Right lung (tissue), 10 donors: ENCODE results near the gene ALPG. TPM values are rescaled to one million over a fixed set of nuclear protein-coding genes. Genes with fewer than 3 reads are reported as not detected.
"Not testable (repeated sequence)": the region's sequence is repeated elsewhere in the genome, so short reads cannot be mapped to it uniquely, and the experiment has no call there.

Source experiments
- DNase-seq, 2 donors: peaks; one replicate each; pipeline ENCODE4 v3.0.0-alpha.2; 2013
- long read RNA-seq, 8 donors: transcript quantifications; one replicate each; lab custom pipeline, GENCODE V29; 2026
- polyA plus RNA-seq, 5 donors: library from polyadenylated mRNA; unstranded; fragments of 120-200 nt; gene quantifications; one replicate each; pipeline versions ENCODE4 v1.2.1 to v1.2.3, GENCODE V29; 2013; ENCODE audit warnings: inconsistent platforms in 1 of 5, low replicate concordance in 1 of 5; ENCODE audit not compliant: insufficient read length in 5 of 5, insufficient read depth in 1 of 5

Gene ALPG
- under 1 TPM in 3 of 5 donors, not detected in 2; 0.05 to 0.12 (median 0.05) TPM for polyA plus RNA-seq
- long read RNA-seq, donor 1: 0 reads
- long read RNA-seq, donor 2: 0 reads
- long read RNA-seq, donor 3: 0 reads
- long read RNA-seq, donor 4: 0 reads
- long read RNA-seq, donor 5: 0 reads
- long read RNA-seq, donor 6: 0 reads
- long read RNA-seq, donor 7: 0 reads
- long read RNA-seq, donor 8: 0 reads

DNA sequence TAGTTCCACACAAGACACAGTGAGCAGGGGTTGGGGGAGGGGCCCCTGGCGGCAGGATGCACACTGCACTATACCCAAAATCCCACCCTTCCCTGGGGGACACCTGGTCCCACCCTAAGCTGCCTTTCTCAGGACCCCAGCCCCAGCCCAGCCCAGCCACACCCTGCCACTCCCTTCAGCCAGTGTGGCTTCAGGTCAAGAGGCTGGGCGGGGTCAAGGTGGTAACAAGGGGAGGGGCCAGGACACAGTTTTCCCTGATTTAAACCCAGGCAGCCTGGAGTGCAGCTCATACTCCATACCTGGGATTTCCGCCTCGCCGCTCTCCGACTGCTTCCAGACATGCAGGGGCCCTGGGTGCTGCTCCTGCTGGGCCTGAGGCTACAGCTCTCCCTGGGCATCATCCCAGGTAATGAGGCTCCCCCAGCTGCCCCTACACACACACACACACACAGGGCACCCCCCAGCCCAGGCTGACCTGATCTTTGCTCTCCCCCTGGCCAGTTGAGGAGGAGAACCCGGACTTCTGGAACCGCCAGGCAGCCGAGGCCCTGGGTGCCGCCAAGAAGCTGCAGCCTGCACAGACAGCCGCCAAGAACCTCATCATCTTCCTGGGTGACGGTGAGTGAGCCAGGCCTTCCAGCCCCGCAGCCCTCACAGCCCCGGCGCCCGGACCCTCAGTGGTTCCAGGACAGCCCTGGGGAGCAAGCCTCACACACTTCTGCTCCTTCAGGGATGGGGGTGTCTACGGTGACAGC is at the start of gene ALPG:
ALPG (plus strand) TSS at position 289 of the 755 bp plus-strand sequence; CDS start at position 340, 51 bp downstream.
- DNase-seq: no peak

GRCh38 chr2:232361646-232362045 is 45.0 kb upstream of the ALPG start:
- DNase-seq: no peak

DNA sequence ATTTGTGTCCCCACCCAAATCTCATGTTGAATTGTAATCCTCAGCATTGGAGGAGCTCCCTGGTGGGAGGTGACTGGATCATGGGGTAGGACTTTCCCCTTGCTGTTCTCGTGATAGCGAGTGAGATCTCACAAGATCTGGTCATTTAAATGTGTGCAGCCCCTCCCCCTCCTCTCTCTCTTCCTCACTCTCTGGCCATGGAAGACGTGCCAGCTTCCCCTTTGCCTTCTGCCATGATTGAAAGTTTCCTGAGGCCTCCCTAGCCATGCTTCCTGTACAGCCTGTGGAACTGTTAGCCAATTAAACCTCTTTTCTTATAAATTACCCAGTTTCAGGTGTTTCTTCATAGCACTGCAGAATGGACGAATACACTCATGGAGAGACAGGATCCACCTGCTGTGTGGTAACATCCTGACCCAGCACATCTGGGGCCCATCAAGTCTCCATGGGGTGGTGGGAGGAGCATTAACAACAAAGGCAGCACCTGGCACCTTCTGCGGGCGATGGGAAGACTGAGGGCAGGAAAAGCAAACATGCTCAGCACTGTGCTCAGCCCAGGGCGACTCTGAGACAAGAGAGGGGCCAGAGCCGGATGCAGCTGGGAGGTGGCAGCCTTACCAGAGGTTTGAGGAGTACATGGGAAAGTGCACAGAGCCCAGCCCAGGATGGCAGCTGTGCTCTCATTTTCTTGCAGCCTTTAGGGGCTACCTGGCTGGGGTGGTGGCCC is 44.3 kb upstream of the ALPG start:
- no peak for DNase-seq

- DNase-seq: not testable (repeated sequence)
Measured at GRCh38 chr2:232363064-232363783, 43.4 kb upstream of the ALPG start.

DNA sequence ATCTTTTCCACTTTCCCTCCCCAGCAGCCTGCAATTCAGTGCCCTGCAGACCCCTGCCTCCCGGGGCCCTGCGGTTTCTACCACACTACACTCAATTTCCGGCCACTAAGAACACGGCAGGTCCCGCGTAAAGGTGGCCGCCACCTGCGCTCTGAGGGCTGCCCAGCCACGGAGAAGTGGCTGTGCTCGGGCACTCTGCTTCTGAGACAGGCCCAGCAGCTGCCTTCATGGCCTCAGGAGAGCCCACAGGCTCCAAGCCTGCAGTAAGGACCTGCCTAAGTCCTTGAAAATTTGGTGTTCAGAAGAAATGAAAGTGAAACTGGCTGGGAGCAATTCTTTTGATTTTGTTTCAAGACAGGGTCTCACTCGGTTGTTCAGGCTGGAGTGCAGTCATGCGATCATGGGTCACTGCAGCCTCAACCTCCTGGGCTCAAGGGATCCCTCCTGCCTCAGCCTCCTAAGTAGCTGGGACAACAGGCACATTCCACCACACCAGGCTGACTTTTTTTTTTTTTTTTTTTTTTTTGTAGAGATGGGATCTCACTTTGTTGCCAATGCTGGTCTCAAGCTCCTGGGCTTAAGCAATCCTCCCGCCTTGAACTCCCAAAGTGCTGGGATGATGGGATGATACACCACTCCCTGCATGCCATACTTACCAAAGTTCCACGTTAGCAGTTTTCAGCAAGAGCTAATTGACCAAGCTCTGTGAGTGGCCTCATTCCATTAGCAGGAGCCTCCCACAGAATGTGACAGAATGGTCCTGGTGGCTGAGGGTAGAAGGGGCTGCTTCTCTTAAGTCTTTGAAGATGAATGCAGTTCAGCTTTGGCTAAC is 42.6 kb upstream of the ALPG start:
- DNase-seq: no peak

- DNase-seq: not testable (repeated sequence)
Measured at GRCh38 chr2:232364806-232365594, 41.6 kb upstream of the ALPG start.

DNA sequence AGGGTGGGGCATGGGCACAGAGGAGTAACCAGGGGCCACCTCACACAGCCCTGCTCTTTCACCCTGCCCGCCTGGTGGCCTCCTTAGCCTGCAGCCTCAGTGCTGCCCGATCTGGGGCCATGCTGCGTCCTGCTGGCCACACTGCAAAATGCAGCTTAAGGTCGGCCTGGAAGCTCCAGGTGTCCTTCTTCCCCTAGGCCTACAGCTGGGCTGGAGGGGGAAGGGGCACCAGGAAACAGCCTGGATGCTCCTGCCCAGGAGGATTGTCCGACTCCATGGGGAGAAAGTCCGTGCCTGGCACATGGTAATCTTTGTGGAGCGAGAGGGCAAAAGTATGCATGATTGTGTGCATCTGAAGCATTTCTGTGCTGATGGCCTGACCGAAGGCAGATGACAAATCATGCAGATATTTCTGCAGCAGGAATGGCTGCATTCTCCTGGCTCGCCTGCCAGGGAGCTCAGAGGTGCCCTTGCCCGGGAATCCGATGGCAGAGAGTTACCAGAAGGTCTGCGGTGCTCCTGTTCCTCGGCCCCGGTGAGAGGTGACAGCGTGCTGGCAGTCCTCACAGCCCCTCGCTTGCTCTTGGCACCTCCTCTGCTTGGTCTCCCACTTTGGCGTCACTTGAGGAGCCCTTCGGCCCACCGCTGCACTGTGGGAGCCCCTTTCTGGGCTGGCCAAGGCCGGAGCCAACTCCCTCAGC is 40.9 kb upstream of the ALPG start:
- no peak for DNase-seq

- not testable (repeated sequence) for DNase-seq
Measured at GRCh38 chr2:232366461-232366860, 40.2 kb upstream of the ALPG start.

GRCh38 chr2:232367016-232367415 is 39.6 kb upstream of the ALPG start:
- DNase-seq: no peak

- DNase-seq: no peak
Measured at GRCh38 chr2:232367591-232368233, 38.9 kb upstream of the ALPG start.

- no peak for DNase-seq
Measured at GRCh38 chr2:232368311-232368731, 38.3 kb upstream of the ALPG start.

GRCh38 chr2:232369126-232369951 is 37.3 kb upstream of the ALPG start:
- no peak for DNase-seq

DNA sequence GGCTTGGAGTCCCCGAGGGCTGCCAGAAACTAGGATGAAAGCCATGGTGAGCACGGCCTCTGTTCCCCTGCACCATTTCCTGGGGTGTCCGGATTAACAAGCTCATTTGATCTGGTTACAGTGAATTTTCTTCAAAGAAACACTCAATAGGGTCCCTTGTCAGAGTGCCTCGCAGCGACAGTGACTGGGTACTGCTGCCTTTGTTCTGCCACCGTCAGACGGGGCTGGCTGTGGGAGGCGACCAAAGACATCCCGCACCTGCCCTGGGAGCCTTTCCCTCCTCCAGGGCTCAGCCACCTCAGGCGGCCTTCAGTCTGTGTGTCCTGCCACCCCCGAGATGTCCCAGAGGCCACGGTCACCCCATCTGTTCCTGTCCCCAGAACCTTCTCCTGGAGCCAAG is 36.6 kb upstream of the ALPG start:
- DNase-seq: not testable (repeated sequence)

DNA sequence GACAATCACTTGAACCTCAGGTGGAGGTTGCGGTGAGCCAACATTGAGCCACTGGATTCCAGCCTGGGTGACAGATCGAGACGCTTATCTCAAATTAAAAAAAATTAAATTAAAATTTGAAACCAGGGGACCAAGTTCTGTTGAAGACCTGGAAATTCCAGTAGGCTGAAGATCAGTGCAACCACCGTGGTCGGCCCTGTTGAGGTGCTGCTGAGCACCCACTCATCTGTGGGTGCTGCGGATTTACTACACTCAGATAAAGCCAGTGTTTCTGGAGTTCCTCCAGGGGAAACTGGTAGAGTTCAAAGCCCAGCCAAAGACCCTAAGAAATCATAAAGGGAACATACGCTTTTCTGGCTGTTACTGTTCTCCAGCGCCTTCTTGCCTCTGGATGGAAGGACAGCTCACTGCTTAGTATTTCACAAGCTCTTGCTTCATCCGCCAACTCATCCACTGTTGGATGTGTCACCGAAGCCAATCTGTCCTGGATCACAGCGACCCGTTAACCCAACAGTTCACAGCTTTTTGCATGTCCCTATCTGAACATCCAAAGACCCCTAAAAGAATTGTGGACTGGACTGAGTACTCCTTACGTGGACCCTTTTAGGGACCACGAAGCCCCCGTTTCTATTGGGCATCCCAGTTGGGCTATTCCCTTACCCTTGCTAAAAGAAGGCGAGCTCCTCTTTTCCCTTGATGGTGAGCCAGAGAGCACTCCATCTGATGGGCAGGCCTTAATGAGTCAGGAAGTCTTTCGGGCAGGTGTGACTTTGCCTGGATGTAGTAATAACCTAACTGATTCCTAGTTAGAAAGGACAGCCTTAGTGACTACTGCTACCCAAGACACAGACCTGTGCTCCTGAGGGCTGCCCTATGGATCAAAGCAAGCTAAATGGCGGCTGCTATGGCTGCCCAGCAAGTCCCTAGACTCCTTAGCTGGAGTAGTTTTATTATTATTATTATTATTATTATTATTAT is 34.1 kb upstream of the ALPG start:
- DNase-seq: no peak

DNA sequence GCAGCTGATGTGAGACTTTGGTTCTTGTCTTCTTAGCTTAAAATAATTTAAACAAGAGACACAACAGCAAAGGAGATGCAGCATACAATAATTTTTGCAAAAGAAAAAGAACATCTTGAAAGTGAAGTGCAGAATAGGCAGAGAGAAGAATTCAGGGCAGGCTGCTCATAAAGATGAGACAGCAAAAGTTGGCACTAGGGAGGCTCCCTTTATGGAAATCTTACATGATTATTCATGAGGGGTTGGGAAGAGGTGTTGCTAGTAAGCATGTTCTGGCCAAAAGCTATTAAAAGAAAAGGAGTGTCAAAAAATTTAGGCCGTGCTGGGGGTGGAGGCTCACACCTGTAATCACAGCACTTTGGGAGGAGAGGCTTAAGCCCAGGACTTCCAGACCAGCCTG is 32.3 kb upstream of the ALPG start:
- DNase-seq: no peak

- no peak for DNase-seq
Measured at GRCh38 chr2:232375164-232375563, 31.5 kb upstream of the ALPG start.

GRCh38 chr2:232376260-232376659 is 30.4 kb upstream of the ALPG start:
- no peak for DNase-seq
